Activated naive CD4-positive, alpha-beta T cell treated with Interleukin-2 at 50 U/mL for 16 hours (primary cell): ENCODE results near the gene MYO16.
"Not testable (repeated sequence)": the region's sequence is repeated elsewhere in the genome, so short reads cannot be mapped to it uniquely, and the experiment has no call there.

Experiments used
- DNase-seq: peaks from one replicate; pipeline ENCODE4 v3.0.0-alpha.2; 2020

MYO16 gene

GRCh38 chr13:109091249-109091648 lies 461.8 kb downstream of the MYO16 start:
- no peak for DNase-seq

GRCh38 chr13:109092186-109092585 lies 462.8 kb downstream of the MYO16 start:
- DNase-seq, result not testable (repeated sequence)

- no peak for DNase-seq
These were observed 464.6 kb downstream of the MYO16 start for GRCh38 chr13:109093998-109094397.

GRCh38 chr13:109095126-109095525 lies 465.7 kb downstream of the MYO16 start:
- no peak for DNase-seq

- DNase-seq, result no peak
These were observed 466.7 kb downstream of the MYO16 start for GRCh38 chr13:109096101-109096500.

- DNase-seq, result no peak
These were observed 471.4 kb downstream of the MYO16 start for GRCh38 chr13:109100705-109101304.

- no peak for DNase-seq
These were observed 472.2 kb downstream of the MYO16 start for GRCh38 chr13:109101550-109102144.

- DNase-seq, result no peak
These were observed 476.5 kb downstream of the MYO16 start for GRCh38 chr13:109105899-109106298.

GRCh38 chr13:109110159-109110558 lies 480.7 kb downstream of the MYO16 start:
- DNase-seq, result no peak

- DNase-seq, result no peak
These were observed 481.7 kb downstream of the MYO16 start for GRCh38 chr13:109111141-109111540.

GRCh38 chr13:109113427-109113826 lies 484.0 kb downstream of the MYO16 start:
- no peak for DNase-seq

GRCh38 chr13:109114162-109114561 lies 484.8 kb downstream of the MYO16 start:
- DNase-seq, result no peak

- DNase-seq, result no peak
These were observed 485.6 kb downstream of the MYO16 start for GRCh38 chr13:109114991-109115390.

- DNase-seq, result no peak
These were observed 489.1 kb downstream of the MYO16 start for GRCh38 chr13:109118521-109118920.

- DNase-seq, result no peak
These were observed 490.5 kb downstream of the MYO16 start for GRCh38 chr13:109119896-109120295.

GRCh38 chr13:109121826-109122225 lies 492.4 kb downstream of the MYO16 start:
- no peak for DNase-seq

- DNase-seq, result no peak
These were observed 494.6 kb downstream of the MYO16 start for GRCh38 chr13:109123971-109124370.

- DNase-seq, result no peak
These were observed 496.8 kb downstream of the MYO16 start for GRCh38 chr13:109126178-109126577.

- no peak for DNase-seq
These were observed 497.7 kb downstream of the MYO16 start for GRCh38 chr13:109126891-109127641.

- no peak for DNase-seq
These were observed 498.7 kb downstream of the MYO16 start for GRCh38 chr13:109128121-109128520.

GRCh38 chr13:109130093-109130835 lies 500.9 kb downstream of the MYO16 start:
- no peak for DNase-seq

- DNase-seq, result no peak
These were observed 502.4 kb downstream of the MYO16 start for GRCh38 chr13:109131698-109132257.

- DNase-seq, result no peak
These were observed 505.6 kb downstream of the MYO16 start for GRCh38 chr13:109135018-109135417.
